Skeletal muscle tissue (tissue), 4 donors: Measurements from ENCODE around the gene SPATA31C1. TPM values are rescaled to one million over a fixed set of nuclear protein-coding genes. Genes with fewer than 3 reads are reported as not detected.
"Not testable (repeated sequence)": the region's sequence is repeated elsewhere in the genome, so short reads cannot be mapped to it uniquely, and the experiment has no call there.

Source experiments
- H3K27ac ChIP-seq: one replicate; pipeline ENCODE4 v1.7.0; 2013; ENCODE audit warnings: mild to moderate bottlenecking, low read depth, low read length, inconsistent platforms
- H3K27me3 ChIP-seq, 3 donors: one replicate each; pipeline ENCODE4 v1.7.0; 2013; ENCODE audit warnings: low read length in 3 of 3; ENCODE audit not compliant: control insufficient read depth in 3 of 3, insufficient read depth in 3 of 3
- H3K36me3 ChIP-seq, 3 donors: one replicate each; pipeline ENCODE4 v1.7.0; 2013; ENCODE audit warnings: low read length in 3 of 3; ENCODE audit not compliant: control insufficient read depth in 3 of 3, insufficient read depth in 3 of 3
- H3K4me1 ChIP-seq, 3 donors: one replicate each; pipeline ENCODE4 v1.7.0; 2013; ENCODE audit warnings: low read length in 3 of 3, mild to moderate bottlenecking in 3 of 3; ENCODE audit not compliant: control insufficient read depth in 3 of 3, insufficient read depth in 3 of 3
- H3K4me3 ChIP-seq, 3 donors: one replicate each; pipeline ENCODE4 v1.7.0; 2013; ENCODE audit warnings: low read length in 3 of 3
- H3K9ac ChIP-seq, 3 donors: one replicate each; pipeline ENCODE4 v1.7.0; 2013; ENCODE audit warnings: low read length in 3 of 3, mild to moderate bottlenecking in 3 of 3, moderate library complexity in 2 of 3, low read depth in 1 of 3
- H3K9me3 ChIP-seq, 3 donors: one replicate each; pipeline ENCODE4 v1.7.0; 2013; ENCODE audit warnings: low read length in 3 of 3; ENCODE audit not compliant: control insufficient read depth in 3 of 3
- total RNA-seq: library from RNA; depleted of rRNA; stranded (reverse); fragments of >200 nt; gene quantifications from one replicate; pipeline ENCODE4 v1.2.3, GENCODE V29; 2014
- donor health status: Osteomylitis.

Gene SPATA31C1
- not detected for total RNA-seq

DNA sequence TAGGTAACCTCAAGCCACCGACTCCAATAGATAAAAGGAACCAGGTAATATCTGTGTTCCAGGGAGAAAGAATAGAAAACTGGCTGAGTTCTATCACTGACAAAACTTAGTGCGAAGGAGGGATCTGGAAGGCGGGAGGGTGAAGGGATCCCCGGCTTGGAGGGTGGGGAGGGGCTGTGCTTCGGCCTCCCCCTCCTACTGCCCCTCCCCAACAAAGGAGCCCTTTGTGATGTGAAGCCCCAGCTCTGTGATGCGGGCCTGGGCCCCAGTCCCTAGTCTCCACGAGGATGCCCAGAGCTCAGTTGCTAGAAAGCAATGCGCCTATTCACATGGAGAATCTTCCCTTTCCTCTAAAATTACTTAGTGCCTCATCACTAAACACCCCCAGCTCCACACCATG, at the start of gene SPATA31C1:
SPATA31C1 (plus strand) TSS at position 301 of the 400 bp plus-strand sequence.
- H3K9ac ChIP-seq, H3K4me1 ChIP-seq, H3K36me3 ChIP-seq, H3K4me3 ChIP-seq, H3K27ac ChIP-seq, H3K9me3 ChIP-seq, H3K27me3 ChIP-seq: not testable (repeated sequence)

DNA sequence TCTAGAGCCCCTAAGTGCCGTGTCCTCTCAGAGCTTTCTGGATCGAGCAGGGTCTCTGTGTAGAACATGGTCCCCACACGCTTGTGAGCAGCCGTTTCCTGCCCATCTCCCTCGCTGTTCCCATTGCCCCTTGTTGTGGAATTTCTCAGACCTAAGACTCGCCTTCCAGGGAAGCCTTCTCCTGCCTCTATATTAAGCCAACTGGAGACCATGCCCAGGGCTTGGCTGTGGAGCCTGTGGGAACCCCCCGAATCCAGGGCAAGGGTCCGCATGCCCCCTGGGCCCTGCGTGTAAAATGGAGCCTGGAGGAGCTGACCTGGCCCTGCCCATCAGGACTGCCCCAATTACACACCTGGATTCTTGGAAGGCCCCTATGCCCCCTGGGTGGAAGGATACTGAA, 49.6 kb upstream of the SPATA31C1 start:
- Histone ChIP-seq H3K9me3 (no peaks in the 10 kb centered on the region), H3K4me3 (no peak overlapping the region), H3K9ac (no peak overlapping the region), H3K27me3 (no peaks in the 10 kb centered on the region), H3K36me3 (no peaks in the 10 kb centered on the region), H3K4me1 (no peaks in the 10 kb centered on the region), H3K27ac (no peak overlapping the region)

DNA sequence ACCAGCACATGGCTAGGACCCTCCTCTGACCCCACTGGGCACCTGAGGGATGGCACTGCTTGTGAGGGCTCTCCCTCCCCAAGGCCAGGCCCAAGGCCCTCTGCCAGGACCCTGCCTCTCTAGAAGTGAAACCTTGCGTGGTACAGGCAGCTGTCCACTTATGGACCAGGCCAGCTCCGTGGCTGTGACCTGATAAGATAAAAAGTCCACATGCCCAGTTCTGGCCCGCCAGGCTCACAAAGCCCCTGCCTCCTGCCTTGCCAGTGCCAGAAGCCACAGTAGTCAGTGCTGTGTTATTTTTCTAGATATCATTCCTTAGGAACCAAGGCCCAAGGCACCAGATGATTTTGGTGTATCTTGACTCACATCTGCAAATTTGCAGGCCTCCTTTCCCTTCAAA, 49.1 kb upstream of the SPATA31C1 start:
- Histone ChIP-seq H3K9me3 (no peaks in the 10 kb centered on the region), H3K4me1 (no peaks in the 10 kb centered on the region), H3K36me3 (no peaks in the 10 kb centered on the region), H3K27me3 (no peaks in the 10 kb centered on the region), H3K9ac (no peak overlapping the region), H3K27ac (no peak overlapping the region), H3K4me3 (no peak overlapping the region)

DNA sequence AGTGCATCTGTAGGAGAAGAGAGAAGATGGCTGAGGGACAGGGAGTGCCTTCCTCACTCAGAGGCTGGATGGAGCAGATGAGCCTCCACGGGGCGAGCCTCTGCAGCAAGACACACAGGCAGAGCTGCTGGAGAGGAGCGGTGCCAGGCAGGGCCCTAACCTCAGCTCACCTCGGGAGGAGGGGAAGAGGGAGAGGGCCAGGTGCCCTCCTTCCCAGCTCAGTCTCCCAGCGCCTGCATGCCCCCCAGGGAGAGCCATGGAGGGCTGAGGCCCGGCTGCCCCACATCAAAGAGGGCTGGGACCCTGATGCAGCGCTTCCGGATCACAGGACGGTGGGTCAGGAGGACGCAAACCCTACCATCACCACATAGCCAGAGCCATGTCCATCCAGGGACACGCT, 48.7 kb upstream of the SPATA31C1 start:
- no peak overlapping the region for H3K4me3 ChIP-seq
- no peaks in the 10 kb centered on the region for H3K27me3 ChIP-seq
- no peak overlapping the region for H3K27ac ChIP-seq
- no peaks in the 10 kb centered on the region for H3K36me3 ChIP-seq
- no peaks in the 10 kb centered on the region for H3K9me3 ChIP-seq
- H3K9ac ChIP-seq = no peak overlapping the region
- H3K4me1 ChIP-seq = no peaks in the 10 kb centered on the region

DNA sequence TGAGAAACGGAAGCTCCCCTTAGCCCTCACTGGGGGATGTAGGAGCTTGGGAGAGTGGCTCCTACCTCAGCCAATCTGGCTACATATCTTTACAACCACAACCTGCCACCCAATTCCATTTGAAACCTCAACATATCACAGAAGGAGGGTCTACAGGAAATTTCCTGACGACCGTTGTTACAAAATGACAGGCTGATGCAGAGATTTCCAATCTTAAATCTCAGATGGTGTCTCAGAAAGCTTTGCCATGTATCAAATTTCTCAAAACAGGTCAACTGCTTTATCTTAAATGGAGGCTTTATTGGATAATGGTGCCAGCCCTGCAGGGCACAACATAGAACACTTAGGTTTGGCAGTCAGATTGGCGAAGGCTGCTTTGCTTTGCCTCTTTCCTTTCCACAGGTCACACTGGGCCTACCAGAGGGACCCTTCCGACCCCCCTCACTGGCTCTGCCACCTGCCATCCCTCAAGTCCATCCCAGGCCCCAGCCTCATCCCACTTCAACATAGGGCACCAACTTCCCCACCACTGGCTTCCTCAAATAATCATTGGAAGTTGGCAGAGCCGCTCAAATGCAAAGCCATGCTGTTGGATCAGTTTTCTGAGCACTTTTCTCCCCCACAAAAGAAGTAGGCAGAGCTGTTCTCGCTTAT, 46.2 kb upstream of the SPATA31C1 start:
- H3K9me3 ChIP-seq = no peaks in the 10 kb centered on the region
- H3K36me3 ChIP-seq = no peaks in the 10 kb centered on the region
- H3K4me3 ChIP-seq = no peak overlapping the region
- H3K9ac ChIP-seq = no peak overlapping the region
- no peaks in the 10 kb centered on the region for H3K4me1 ChIP-seq
- H3K27ac ChIP-seq = no peak overlapping the region
- no peaks in the 10 kb centered on the region for H3K27me3 ChIP-seq

DNA sequence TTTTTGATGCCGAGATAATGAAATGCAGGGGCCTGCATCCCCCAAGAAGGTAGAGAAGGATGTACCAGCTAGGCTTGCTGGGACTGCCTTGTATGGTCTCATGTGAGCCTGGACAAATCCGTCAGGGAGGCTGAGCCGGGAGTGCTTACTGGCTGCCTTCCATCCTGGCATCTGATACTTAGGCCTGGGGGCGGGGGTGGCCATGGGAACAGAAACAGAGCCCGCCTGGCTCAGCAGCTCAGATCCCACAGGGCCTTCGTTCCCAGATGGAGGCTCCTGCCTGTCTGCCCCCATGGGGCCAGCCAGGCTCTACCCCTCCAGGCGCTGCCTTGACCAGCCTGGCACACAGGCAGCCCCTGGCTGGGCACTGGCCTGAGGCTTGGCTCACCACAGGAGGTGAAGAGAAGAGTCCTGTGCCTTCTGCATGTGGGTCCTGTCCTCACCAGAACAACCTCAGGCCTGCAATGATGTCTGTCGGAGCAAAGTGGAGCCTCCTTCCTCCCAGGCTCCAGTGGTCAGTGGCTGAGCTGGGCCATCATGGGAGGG, 45.6 kb upstream of the SPATA31C1 start:
- Histone ChIP-seq H3K27me3 (no peaks in the 10 kb centered on the region), H3K4me1 (no peaks in the 10 kb centered on the region), H3K36me3 (no peaks in the 10 kb centered on the region), H3K9ac (no peak overlapping the region), H3K27ac (no peak overlapping the region), H3K4me3 (no peak overlapping the region), H3K9me3 (no peaks in the 10 kb centered on the region)

DNA sequence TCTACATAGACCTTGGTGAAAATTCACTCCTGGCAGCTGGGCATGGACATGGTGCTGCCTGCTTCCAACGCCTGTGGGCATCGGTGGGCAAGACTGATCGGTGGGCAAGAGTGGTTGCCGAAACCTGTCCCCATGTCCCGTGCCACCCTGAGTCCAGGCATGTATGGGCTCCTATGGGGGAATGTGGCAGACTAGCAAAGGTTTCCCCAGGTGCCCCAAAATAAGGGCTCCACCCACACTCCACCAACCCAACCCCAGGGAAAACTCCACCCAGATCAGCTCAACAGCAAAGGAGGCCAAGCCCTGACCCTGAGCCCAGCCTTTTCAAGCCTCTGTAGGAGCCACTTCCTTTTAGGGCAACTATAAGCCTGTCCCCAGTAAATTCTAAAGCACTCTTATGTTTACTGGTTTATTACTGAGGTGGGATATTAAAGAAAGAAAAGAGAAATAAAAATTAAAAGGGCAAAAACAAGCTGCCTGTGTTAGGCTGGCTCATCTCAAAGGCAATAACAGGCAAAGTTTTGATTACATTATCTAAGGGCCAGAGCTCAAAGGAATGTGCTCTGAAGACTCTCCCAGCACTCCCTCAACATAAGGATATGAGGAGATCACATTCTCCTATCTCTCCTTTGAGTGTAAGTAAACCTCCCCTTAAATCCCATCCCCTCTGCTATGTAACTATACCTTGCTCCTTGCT, 44.0 kb upstream of the SPATA31C1 start:
- Histone ChIP-seq H3K4me1 (no peaks in the 10 kb centered on the region), H3K9me3 (peaks cover 0 to 4% (median 0%) of the 10 kb centered on the region in 3 donors), H3K27me3 (no peaks in the 10 kb centered on the region), H3K27ac (no peak overlapping the region), H3K9ac (no peak overlapping the region), H3K36me3 (no peaks in the 10 kb centered on the region), H3K4me3 (no peak overlapping the region)

DNA sequence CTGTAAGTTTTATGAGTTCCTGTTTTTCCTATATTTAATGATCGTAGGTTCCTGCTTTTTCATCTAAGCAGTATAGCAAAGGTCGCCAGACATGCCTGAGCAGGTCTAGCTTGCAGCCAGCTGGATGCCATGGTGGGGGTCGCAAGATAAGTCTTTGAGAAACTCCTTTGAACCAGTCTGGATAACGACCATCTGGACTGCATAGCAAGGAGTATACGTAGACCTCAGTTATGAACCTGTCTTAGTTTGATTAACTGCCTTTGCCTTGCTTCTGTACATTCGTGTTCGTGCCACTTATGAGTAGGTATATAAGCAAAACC, 43.5 kb upstream of the SPATA31C1 start:
- peaks cover 0 to 4% (median 0%) of the 10 kb centered on the region in 3 donors for H3K9me3 ChIP-seq
- H3K9ac ChIP-seq = no peak overlapping the region
- H3K27me3 ChIP-seq = no peaks in the 10 kb centered on the region
- H3K4me1 ChIP-seq = no peaks in the 10 kb centered on the region
- no peak overlapping the region for H3K27ac ChIP-seq
- H3K4me3 ChIP-seq = no peak overlapping the region
- no peaks in the 10 kb centered on the region for H3K36me3 ChIP-seq

DNA sequence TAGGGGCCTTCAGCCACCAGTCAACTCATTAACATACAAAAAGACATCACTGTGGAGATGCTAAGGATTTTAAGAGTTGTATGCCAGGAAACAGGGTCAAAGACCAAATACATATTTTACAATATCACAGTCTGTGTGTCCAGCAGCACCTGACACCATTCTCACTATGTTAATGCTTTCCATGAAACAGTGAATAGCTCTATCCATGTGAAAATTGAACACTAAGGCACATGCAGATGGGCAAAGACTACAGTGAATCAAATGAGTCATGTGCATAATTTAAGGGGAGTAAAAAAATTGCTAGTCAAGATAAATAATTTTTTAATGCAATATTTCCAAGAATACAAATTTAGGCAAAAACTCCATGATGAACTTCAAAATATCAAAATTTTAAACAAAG, 42.7 kb upstream of the SPATA31C1 start:
- no peaks in the 10 kb centered on the region for H3K4me1 ChIP-seq
- H3K27me3 ChIP-seq = no peaks in the 10 kb centered on the region
- no peak overlapping the region for H3K27ac ChIP-seq
- no peak overlapping the region for H3K9ac ChIP-seq
- peaks cover 0 to 4% (median 0%) of the 10 kb centered on the region in 3 donors for H3K9me3 ChIP-seq
- H3K4me3 ChIP-seq = no peak overlapping the region
- H3K36me3 ChIP-seq = no peaks in the 10 kb centered on the region

DNA sequence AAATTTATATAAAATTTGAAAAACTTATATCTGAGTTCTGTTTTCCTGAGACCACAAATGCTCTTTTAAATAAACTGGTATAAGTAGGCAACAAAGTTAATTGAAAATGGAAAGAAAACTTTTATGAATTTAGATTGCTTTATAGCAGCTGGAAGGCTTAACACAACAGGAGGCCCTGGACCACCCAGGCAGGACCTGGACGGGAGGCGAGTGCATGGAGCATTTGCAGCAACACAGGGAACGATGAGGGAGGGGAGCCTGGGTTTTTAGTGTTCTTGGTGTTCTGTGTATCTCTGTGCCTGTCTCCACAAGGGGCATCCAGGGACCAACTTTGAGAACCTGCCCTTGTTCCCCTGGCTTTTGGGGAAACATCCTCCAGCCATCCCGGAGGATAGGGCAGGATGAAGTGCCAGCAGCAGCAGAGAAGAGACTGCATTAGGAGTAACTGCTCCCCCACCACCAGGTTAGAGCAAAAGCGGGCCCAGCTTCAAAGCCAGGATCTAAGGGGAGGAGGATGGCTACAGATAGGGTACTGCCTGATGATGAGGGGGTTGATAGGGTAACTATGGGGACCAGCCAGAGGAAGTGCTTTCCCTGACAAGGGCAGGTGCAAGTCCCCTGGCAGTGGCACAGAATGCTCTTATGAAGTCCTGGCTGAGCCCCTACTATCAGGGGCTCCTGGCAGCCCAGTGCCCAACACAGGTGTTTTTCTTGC, 41.8 kb upstream of the SPATA31C1 start:
- Histone ChIP-seq H3K36me3 (no peaks in the 10 kb centered on the region), H3K4me3 (no peak overlapping the region), H3K4me1 (no peaks in the 10 kb centered on the region), H3K9me3 (peaks cover 0 to 4% (median 0%) of the 10 kb centered on the region in 3 donors), H3K27me3 (no peaks in the 10 kb centered on the region), H3K27ac (no peak overlapping the region), H3K9ac (no peak overlapping the region)
